Stimulated activated CD4-positive, alpha-beta T cell treated with anti-CD3 and anti-CD28 coated beads, Interleukin-4, amount 100 ng/mL, for 1 hour (primary cell): ENCODE results near the gene ME1.
"Not testable (repeated sequence)": the region's sequence is repeated elsewhere in the genome, so short reads cannot be mapped to it uniquely, and the experiment has no call there.

Experiments
- DNase-seq: peaks from one replicate; pipeline ENCODE4 v3.0.0-alpha.2; 2020

The ME1 gene

DNA sequence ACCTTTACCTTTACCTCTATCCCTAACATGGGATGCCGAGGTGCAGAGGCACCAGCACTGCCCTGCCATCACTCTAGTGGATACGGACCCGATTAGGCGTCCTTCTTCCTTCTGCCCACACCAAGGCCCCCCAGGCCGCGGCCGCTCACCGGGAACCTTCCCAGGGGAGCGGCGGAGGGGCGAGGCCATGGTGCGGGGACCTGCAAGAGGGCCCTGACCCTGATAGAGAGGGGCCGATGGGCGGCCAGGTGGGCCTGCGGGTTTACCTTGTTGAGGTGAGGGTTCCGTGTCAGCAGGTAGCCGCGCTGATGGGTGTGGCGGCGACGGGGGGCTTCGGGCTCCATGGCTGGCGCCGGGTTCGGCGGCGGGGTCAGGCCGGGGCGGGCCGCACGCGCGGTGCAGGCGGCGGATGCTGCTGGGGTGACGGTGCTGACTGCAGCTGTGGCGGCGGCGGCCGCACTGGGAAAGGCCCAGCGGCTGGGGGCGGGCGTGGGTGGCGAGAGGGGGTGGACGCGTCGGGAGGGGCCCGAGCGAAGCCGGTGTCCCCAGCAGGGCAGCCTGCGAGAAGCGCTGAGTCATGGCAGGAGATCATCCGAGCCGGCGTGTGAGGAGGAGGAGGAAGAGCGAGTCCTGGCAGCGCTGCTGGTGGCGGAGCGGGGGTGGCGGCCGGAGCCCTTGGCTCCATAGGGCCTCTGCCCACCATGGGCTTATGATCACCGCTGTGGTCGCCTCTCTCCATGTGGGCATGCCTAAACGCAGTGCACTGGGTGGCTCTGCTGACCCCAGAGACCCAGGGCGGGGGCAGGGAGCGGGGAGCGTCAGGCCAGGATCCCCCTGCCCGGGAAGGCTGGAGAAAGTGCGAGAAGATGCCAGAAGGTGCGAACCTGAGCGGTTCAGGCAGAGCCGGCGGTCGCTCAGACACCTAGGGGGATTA lies at the start of gene ME1:
Gene ME1 (minus strand): TSS at position 441 of the 934 bp plus-strand sequence. CDS start 97 bp downstream, at position 344.
- DNase-seq: peak; percentile 38

DNA sequence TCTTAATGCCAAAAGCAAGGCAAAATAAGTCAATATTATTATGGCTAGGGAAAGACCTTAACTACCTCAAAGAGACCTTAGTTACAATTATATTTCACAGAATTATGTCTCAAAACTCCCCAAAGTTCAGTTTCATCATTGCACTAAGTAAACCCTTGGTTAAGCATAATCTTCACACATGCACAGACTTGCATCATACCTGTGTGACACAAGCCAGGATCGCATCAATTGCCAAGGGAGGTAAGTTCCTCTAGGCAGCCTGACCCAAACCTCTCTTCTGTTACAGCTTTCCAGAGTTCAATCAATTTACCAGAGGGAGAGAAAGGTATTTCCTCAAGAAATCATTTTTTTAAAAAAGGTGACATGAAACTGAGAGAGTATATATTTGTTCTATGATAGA lies 49.6 kb upstream of the ME1 start:
- DNase-seq: no peak

DNA sequence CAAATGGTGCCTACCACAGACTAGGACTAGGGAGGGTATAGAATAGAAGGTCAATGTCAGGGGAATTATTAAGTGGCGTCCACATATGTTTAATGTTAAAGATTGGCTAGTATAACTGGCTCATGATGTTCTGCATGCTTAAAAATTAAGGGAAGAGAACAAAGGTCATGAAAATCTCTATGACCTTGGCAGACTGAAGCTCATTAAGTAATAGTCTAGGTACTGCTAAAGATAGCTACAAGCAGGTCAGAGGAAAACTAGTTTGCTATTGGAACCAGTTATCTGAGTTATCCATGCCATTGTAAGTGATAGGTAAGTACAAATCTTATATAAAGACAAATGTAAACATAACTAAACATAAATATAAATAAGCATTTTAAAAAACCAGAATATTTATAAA lies 48.5 kb upstream of the ME1 start:
- DNase-seq: no peak

DNA sequence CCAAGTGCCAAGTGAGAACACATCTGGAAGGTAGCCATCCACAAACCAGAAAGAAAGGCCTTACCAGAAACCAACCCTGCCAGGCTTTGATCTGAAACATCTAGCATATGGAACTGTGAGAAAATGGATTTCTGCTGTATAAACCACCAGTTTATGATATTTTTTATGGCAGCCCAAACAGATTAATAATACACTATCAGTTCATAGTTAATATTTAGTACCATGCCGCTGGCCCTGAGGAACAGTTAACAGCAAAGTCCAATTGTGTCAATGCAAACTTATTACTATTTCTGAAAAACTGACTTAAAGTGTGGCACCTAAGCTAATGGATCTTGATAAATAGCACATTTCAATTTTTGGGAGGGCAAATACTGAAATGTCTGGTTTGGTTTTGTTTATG lies 46.1 kb upstream of the ME1 start:
- no peak for DNase-seq

DNA sequence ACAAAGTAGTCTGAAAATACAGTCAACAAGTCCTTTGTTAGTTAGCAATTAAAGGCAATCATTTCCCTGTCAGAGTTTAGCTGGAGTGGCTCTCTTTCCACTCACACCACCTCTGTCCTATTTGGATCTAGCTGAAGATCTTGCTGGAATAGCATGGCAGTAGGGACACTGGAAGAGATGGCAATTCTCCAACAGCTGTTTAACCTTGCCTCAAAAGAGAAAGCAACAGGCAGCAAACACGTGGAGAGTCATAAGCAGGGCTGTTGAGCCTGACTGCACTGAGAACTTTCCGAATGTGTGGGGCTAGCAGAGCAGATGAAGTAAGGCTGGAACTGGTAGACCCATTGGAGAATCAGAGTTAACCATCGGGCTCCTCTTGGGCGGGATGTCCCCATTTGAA lies 43.5 kb upstream of the ME1 start:
- DNase-seq: no peak

DNA sequence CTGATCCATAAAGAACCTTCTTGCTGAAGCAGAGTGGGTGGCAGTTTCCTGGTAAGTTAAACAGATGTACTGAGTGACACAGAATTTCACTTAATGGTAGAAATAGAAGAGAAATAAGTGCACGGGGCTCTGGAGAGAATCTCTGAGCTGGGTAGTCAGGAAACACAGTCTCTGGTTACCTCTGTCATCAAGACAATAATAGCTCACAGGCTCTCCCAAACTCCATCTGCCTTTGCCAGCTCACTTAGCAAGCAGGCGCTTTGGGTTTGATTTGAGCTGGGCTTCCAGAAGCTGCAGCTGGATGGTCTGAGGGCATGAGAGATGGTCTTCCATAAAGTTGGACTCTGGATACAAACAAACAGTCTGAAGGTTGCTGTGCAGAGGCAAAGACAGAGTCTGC lies 41.9 kb upstream of the ME1 start:
- DNase-seq: no peak

DNA sequence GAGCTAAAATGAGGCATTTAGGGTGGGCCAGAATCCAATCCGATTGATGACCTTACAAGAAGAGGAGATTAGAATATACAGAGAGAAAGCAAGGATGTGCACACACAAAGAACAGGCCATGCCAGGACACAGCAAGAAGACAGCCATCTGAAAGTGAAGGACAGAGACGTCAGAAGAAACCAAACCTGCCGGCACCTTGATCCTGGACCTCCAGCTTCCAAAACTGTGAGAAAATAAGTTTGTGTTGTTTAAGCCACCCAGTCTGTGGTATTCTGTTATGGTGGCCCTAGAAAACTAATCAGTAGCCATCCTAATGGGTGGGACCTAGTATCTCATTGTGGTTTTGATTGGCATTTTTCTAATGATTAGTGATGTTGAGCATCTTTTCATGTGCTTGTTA lies 39.7 kb upstream of the ME1 start:
- no peak for DNase-seq

DNA sequence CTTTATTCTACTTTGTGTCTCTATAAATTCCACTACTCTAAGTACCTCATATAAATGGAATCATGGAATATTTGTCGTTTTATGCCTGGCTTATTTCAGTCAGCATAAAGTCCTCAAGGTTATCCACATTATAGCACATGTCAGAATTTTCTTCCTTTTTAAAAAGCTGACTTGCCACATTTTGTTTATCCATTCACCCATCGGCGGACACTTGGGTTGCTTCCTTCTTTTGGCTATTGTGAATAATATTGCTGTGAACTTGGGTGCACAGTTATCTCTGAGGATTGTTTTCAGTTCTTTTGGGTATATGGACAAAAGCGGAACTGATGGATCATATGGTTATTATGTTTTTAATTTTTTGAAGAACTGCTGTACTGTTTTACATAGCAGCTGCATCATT lies 39.1 kb upstream of the ME1 start:
- no peak for DNase-seq

DNA sequence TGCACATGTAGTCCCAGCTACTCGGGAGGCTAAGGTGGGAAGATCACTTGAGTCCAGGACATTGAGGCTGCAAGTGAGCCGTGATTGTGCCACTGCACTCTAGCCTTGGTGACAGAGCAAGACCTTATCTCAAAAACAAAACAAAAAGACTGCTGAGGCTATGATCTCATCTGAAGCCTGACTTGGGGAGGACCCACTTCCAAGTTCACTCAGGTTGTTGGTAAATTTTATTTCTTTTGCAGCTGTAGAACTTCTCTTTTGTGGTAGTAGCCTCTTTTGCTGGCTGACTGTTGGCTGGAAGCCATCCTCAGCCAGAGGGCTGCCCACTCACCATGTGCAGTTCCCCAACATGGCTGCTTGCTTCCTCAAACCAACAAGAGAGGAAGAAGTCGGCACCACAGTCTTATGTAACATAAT lies 36.8 kb upstream of the ME1 start:
- no peak for DNase-seq

DNA sequence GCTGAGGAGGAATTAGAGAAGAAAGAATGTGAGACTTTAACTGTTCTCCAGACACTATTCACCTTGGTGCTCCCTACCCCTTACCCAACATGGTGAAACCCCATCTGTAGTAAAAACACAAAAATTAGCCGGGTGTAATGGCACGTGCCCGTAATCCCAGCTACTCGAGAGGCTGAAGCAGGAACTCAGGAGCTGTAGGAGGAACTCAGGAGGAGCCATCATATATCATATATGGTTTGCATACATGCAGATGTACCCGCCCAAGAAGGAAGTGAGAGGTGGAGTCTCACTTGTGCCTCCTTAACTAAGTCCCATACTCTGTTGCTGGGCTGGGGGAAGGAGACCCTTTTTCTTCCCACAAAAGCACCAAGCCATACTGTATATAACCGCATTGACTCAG lies 35.5 kb upstream of the ME1 start:
- DNase-seq: no peak

DNA sequence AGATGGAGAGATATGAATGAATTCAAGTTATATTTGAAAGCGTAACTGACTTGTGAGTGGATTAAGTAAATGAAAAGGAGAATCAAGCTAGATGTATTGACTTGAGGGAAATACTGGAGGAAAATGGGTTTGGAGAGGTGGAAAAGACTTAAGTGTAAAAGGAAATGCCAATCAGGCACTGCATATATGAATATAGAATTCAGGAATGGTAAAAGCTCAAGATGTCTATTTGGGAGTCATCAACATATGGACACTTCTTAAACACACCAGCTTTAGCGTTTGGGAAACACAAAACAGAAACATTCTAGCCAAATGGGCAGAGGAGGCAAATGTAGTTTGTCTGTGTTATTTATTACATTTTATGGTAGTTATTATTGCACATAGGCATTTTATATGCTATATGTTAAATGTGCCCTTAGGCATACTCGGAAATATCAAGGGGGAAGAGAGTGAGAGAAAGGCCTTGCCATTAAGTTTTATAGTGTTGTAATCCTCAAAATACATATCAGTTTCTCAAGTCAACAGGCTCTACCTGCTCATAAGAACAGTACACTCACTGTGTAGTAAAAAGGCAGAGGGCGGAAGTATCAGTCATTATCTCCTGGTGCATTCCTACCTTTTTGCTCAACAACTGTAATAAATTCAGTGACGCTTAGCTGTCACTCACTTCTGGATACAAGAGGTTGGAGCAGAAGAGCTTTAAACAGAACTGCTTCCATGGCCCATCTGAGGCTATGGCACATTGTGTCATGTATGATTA lies 33.7 kb upstream of the ME1 start:
- no peak for DNase-seq

DNA sequence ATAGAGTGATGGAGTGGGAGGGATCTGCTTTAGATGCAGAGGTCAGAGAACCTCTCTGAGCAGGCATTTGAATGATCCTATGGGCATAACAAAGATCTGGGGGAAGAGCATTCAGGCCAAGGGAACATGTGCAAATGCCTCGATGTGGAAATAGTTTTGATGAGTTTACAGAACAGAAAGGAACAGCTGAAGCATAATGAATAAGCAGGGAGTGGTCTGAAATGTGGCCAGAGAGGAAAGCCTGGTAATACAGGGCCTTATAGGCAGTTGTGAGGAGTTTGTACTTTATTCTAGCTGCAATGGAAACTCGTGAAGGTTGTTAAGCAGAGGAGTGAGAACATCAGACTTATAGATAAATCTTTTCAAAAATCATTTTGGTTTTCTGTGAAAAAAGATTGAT lies 33.0 kb upstream of the ME1 start:
- no peak for DNase-seq

DNA sequence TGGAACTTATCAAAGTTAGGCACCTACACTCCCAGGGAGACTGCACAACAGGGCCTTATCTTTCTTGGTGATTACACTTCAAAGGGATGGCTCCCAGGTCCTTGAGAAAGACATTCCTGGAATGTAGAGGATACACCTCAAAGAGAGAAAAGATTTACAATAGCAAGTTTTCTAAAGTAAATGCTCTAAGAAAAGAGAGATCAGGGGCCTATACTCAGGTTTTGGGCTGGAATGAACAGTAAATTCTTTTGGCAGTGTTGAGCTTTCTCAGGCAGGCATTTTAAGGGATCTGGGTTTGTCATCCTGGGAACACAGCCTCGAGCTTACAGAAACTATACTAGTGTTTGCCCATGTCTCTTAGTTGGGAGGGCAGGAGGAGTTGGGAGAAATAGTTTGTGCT lies 31.7 kb upstream of the ME1 start:
- no peak for DNase-seq

DNA sequence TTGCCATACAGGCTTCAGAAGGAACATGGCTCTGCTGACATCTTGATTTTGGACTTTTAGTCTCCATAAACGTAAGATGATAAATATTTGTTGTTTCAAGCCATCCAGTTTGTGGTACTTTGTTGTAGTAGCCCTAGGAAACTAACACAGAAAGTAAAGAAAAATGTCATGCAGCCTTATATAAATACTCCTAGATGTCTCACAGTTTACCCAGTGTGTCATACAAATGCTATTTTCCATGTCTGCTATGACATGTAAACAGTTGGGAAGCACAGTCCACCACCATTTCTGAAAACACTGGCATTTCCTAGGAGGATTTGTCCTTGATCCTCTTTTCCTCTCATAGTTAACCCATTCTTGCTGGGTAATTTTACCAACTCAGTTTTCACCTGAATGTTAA lies 30.6 kb upstream of the ME1 start:
- no peak for DNase-seq

DNA sequence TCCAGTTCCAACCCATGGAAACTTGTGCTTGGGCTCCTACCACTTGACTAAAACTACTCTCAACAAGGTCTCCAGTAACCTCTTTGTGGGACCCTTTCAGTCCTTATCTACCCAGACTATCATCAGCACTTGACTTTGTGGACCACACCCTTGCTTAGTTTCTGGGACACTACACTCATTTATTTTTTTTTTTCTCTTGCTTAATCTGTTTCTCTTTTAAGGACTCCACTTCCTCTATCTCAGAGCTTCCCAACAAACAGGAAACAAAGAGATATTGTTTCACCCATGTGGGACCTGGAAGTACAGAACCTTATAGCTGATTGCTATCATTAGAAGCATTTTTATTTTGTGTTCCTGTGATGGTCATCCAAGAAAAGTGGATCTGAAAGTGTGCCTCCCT lies 28.8 kb upstream of the ME1 start:
- no peak for DNase-seq

DNA sequence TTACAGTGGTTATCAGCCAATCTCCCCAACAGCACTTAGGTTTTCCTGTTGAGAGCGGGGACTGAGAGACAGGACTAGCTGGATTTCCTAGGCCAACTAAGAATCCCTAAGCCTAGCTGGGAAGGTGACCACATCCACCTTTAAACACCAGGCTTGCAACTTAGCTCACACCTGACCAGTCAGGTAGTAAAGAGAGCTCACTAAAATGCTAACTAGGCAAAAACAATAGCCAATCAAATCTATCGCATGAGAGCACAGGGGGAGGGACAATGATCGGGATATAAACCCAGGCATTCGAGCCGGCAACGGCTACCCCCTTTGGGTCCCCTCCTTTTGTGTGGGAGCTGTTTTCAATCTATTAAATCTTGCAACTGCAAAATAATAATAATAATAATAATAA lies 19.2 kb upstream of the ME1 start:
- DNase-seq: not testable (repeated sequence)

DNA sequence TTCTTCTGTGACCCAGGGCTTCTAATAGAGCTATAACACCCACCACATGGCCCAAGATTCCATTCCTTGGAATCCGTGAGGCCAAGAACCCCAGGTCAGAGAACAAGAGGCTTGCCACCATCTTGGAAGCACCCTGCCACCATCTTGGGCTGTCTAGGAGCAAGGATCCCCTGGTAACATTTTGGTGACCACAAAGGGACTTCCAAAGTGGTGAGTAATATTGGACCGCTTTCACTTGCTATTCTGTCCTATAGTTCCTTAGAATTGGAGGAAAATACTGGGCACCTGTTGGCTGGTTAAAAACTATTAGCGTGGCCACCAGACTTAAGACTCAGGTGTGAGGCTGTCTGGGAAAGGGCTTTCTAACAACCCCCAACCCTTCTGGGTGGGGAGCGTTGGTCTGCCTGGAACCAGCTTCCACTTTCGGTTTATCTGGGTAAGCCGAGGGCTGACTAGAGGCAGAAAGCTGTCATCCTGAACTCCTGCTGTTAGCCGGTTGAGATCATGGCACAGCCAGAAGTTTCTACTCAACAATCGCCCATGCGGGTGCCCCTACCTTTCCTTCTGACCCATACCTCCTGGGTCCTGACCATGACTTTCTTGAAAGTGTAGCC lies 13.3 kb upstream of the ME1 start:
- DNase-seq: not testable (repeated sequence)

DNA sequence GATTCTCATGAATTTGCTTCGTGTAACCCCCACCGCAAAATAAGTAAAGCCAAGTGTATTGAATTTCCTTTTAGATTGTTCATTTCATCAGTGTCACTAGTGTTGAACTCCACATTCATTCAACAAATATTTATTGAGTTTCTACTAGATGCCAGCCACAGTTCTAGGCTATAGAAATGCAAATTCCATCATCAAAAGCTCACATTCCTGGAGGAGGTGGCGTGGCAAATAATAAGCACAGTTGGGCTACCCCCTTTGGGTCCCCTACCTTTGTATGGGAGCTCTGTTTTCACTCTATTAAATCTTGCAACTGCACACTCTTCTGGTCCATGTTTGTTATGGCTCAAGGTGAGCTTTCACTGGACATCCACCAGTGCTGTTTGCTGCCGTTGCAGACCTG lies 12.7 kb upstream of the ME1 start:
- DNase-seq: no peak

DNA sequence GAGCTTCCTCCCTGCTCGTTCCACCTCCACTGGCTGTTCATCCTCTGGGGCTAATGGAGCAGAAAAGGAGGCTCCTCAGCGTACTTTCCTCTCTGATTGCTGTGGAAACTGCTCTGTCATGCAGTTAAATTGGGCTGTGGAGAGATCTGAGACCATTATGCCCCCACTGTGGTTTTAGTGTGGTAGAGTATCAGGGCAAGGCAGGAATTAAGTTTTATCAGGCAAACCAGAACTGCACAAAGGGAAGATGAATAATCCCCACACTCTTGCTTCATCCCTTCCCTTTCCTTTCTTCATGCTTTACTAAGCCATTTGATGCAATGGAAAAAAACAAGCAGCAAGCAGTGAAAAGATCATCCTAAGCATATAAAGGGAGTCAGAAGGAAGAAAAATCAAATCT lies 11.9 kb upstream of the ME1 start:
- DNase-seq: no peak

DNA sequence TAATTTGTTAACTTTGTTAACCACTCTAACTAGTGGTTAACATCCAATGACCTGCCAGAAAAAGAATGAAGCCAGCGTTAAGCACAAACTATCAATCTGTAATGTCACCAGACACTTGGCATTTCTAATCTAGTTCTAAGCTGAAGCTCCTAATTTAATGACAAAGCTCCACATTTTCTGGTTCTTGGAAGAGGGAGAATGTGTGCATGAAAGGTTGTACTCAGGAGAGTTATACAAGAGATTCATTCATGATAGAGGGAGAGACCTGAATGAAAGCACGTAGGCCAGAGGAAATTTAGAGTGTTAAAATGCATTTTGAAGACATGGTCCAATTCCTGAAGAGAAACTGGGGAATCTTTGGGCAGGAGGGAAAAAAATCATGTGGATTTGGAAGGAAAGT lies 8.3 kb upstream of the ME1 start:
- no peak for DNase-seq

DNA sequence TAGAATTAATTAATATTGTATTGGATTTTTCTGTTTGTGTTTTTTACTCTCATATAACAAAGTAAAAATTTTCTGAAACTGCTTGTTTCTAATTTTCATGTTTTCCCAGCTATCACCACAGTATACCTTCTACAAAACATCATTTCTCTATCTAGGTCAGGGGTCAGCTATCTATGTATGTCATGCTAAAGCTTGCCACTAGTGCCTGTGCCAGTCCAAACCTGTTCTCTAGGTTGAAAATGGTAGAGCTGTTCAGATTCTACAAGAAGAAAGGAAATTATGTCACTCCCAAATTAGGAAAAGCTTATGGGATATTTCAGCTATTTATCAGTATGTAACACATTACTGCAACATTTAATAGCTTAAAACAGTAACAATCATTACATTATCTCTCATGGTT lies 5.8 kb upstream of the ME1 start:
- DNase-seq: no peak

DNA sequence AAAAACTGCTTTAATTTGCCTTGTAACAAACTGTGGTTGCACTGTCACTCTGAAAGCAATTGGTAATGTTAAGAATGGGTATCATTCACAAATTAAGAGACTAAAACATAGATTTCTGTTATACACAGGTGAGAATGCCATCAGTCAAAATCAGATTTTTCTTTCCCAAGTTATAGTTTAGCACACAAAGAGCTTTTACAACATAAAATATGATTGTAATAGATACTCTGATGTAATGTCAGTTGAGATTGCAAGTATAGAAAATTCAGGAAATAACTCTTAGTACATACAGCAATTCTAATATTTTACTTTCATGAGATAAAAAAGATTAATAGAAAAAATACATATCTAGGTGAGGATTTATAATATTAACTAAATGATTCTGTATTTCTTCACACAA lies 2.3 kb upstream of the ME1 start:
- no peak for DNase-seq

DNA sequence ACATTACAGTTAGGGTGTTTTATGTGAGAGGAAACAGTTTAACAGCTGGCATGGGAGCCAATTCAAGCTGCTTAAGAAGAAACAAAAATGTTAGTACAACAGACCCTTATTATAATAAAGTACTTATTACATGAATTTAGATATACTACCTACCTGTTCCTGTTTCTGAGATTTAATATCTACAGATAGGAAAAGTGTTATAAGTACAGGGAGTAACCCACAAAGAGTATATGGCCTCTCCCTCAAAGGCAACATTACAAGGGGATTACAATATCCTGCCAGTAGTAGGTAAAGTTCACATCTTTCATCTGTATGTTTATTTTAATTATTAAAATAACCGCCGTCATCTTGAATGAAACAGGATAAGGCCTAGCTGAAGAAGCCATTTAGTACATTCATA lies 1.8 kb upstream of the ME1 start:
- no peak for DNase-seq
